GM04504 (cell line): ENCODE results near the gene ZNF20.
"Not testable (repeated sequence)": the region's sequence is repeated elsewhere in the genome, so short reads cannot be mapped to it uniquely, and the experiment has no call there.

Experiments used
- DNase-seq: peaks from one replicate; pipeline ENCODE4 v3.0.0-alpha.2; 2012; ENCODE audit warnings: low read depth

ZNF20 gene

GRCh38 chr19:12112701-12113100 lies 27.4 kb downstream of the ZNF20 start:
- DNase-seq, result no peak

- DNase-seq, result no peak
These were observed 28.1 kb downstream of the ZNF20 start for GRCh38 chr19:12111943-12112637.

- DNase-seq, result no peak
These were observed 29.0 kb downstream of the ZNF20 start for GRCh38 chr19:12111176-12111575.

- not testable (repeated sequence) for DNase-seq
These were observed 36.2 kb downstream of the ZNF20 start for GRCh38 chr19:12103909-12104308.

GRCh38 chr19:12098040-12098439 lies 42.1 kb downstream of the ZNF20 start:
- no peak for DNase-seq

GRCh38 chr19:12095111-12095790 lies 44.9 kb downstream of the ZNF20 start:
- DNase-seq, result no peak

- no peak for DNase-seq
These were observed 46.4 kb downstream of the ZNF20 start for GRCh38 chr19:12093777-12094176.

GRCh38 chr19:12092956-12093355 lies 47.2 kb downstream of the ZNF20 start:
- DNase-seq, result no peak

GRCh38 chr19:12092065-12092867 lies 47.9 kb downstream of the ZNF20 start:
- peak; percentile 72 for DNase-seq

GRCh38 chr19:12090807-12091206 lies 49.3 kb downstream of the ZNF20 start:
- DNase-seq, result peak; percentile 21

- no peak for DNase-seq
These were observed 54.9 kb downstream of the ZNF20 start for GRCh38 chr19:12085074-12085818.

GRCh38 chr19:12083336-12083735 lies 56.8 kb downstream of the ZNF20 start:
- DNase-seq, result not testable (repeated sequence)
